Ovary (tissue), 3 donors: ENCODE results near the gene ARSG.

Experiments
- POLR2A ChIP-seq: fragments of 450-650 bp; IDR thresholded peaks from one replicate; pipeline ENCODE4 v1.6.1; 2017; ENCODE audit warnings: antibody characterized with exemption, mild to moderate bottlenecking, moderate library complexity
- TF ChIP-seq, protein P1 (sequence below), 3 donors: fragments of 450-650 bp in 2 of 3; fragments of 200-600 bp in 1 of 3; IDR thresholded peaks; one replicate each; pipeline versions ENCODE4 v1.5.1 to v1.8.0; 2016 to 2022; ENCODE audit warnings: antibody characterized with exemption in 3 of 3, mild to moderate bottlenecking in 1 of 3
- donor health status: DM: no; HTN: no; CAD: no.

DNA sequence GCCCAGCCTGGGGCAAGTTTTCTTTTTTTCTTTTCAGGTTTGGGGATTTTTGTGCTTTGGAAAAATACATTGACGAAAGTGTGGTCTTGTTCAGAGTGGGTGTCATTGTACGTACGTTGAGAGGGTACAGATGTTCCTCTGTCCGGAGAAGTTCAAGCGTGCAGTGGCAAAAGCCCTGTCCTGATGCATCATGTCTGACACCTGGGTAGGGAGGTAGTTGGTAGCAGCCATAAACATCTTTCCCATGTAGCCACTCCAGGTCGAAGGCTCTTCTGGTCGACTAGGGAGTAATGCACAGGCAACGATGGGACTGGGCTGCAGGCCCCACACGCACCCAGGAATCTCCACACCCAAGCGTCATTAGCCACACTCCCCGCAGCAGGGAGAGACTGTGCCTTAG, 138.6 kb downstream of the ARSG start:
- TF ChIP-seq POLR2A = no peak
- TF ChIP-seq, protein P1, sequence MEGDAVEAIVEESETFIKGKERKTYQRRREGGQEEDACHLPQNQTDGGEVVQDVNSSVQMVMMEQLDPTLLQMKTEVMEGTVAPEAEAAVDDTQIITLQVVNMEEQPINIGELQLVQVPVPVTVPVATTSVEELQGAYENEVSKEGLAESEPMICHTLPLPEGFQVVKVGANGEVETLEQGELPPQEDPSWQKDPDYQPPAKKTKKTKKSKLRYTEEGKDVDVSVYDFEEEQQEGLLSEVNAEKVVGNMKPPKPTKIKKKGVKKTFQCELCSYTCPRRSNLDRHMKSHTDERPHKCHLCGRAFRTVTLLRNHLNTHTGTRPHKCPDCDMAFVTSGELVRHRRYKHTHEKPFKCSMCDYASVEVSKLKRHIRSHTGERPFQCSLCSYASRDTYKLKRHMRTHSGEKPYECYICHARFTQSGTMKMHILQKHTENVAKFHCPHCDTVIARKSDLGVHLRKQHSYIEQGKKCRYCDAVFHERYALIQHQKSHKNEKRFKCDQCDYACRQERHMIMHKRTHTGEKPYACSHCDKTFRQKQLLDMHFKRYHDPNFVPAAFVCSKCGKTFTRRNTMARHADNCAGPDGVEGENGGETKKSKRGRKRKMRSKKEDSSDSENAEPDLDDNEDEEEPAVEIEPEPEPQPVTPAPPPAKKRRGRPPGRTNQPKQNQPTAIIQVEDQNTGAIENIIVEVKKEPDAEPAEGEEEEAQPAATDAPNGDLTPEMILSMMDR (IDR thresholded peaks at IDR 0.05) = no peak
